Measurements from ENCODE around the gene LPP. TPM values are rescaled to one million over a fixed set of nuclear protein-coding genes. Genes with fewer than 3 reads are reported as not detected.

Gene LPP
- total and polyA plus RNA-seq, 2 donors (not counting 1 experiment from before 2014, with no cell fraction given) = 7.6 to 81.7 TPM

DNA sequence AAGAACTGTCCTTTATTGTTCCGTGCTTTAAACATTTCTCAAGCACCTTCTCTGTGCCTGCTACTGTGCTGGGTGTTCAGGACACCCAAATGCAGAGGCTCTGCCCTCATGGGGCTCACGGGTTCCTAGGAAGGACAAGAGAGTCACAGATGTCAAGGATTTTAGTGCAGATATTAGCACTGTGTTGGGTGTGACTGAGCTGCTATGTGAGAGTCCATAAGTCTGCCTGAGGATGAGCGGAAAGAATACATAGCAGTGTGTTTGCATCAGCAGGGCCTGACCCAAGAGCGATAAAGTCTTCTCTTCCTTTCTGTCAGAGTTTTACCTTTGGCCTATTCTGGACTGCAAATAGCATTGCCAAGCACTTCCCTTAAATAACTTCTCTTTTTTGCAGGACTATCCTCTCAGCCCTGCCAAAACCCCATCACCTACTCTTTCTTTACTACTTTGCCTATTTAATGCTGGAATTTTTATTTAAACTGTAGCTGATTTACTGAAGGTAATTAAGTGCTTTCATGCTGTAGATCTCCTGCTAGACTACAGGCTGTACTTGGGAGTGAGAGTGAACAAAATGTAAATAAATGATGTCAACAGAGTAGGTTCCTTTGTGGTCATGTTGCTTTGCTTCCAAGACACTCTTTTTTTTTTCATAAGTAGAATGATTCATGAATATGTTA, 558.4 kb downstream of the LPP start:
- Histone ChIP-seq H3K27ac (ENCODE audit: low read length in 2 of 2) (peak overlapping the region in 1 of 2 donors; percentile 28), H3K9ac (ENCODE audit: low read length) (peak overlapping the region; percentile 2), H3K4me1 (ENCODE audit: control insufficient read depth in 2 of 2, insufficient read depth in 2 of 2, low read length in 2 of 2) (peaks cover 9 to 11% of the 10 kb centered on the region in 2 donors), H3K36me3 (replicated peaks in 1 of 2; ENCODE audit: control extremely low read depth in 1 of 2, control insufficient read depth in 1 of 2, extremely low read depth in 1 of 2, insufficient read depth in 2 of 2, low read length in 1 of 2) (peaks cover 0 to 6% of the 10 kb centered on the region in 2 experiments), H3K27me3 (replicated peaks in 1 of 4; ENCODE audit: control extremely low read depth in 1 of 4, control insufficient read depth in 3 of 4, insufficient read depth in 4 of 4, low read length in 3 of 4) (no peaks in the 10 kb centered on the region), H3K79me2 (ENCODE audit: control insufficient read depth, insufficient read depth, low read length) (no peaks in the 10 kb centered on the region), H2AFZ (ENCODE audit: insufficient read depth, low read depth, low read length, poor library complexity, severe bottlenecking) (no peak overlapping the region), H3K4me3 (ENCODE audit: control extremely low read depth in 1 of 5, extremely low read depth in 1 of 5, insufficient read depth in 1 of 5, low read depth in 2 of 5, low read length in 4 of 5) (no peak overlapping the region), H3K4me2 (replicated peaks; ENCODE audit: low read depth, low read length, poor library complexity, severe bottlenecking) (peak overlapping the region; percentile 23), H4K20me1 (ENCODE audit: control insufficient read depth, insufficient read depth, low read length, poor library complexity, severe bottlenecking) (no peaks in the 10 kb centered on the region), H3K9me3 (ENCODE audit: control extremely low read depth in 1 of 3, control insufficient read depth in 2 of 3, insufficient read depth in 1 of 3, low read length in 2 of 3) (no peaks in the 10 kb centered on the region)
- Mint-ChIP-seq H3K4me3 (peak overlapping the region; percentile 20), H3K27me3 (no peaks in the 10 kb centered on the region), H3K27ac (peak overlapping the region; percentile 27), H3K9me3 (ENCODE audit: insufficient read depth) (no peaks in the 10 kb centered on the region), H3K4me1 (peaks cover 17% of the 10 kb centered on the region)
- TF ChIP-seq, protein P1, sequence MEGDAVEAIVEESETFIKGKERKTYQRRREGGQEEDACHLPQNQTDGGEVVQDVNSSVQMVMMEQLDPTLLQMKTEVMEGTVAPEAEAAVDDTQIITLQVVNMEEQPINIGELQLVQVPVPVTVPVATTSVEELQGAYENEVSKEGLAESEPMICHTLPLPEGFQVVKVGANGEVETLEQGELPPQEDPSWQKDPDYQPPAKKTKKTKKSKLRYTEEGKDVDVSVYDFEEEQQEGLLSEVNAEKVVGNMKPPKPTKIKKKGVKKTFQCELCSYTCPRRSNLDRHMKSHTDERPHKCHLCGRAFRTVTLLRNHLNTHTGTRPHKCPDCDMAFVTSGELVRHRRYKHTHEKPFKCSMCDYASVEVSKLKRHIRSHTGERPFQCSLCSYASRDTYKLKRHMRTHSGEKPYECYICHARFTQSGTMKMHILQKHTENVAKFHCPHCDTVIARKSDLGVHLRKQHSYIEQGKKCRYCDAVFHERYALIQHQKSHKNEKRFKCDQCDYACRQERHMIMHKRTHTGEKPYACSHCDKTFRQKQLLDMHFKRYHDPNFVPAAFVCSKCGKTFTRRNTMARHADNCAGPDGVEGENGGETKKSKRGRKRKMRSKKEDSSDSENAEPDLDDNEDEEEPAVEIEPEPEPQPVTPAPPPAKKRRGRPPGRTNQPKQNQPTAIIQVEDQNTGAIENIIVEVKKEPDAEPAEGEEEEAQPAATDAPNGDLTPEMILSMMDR (IDR thresholded peaks at IDR 0.05) = no peak
- no peak for TF ChIP-seq EZH2 (IDR thresholded peaks at IDR 0.05; ENCODE audit: borderline replicate concordance, insufficient read depth, low read depth, low read length, poor library complexity, severe bottlenecking)
- ChIA-PET CTCF (interaction anchor here (1.1 to 1.6 kb wide), 2 partner anchors 22 to 37 kb away, joined by 4 to 7 read pairs; no protein-coding TSS in a partner anchor), POLR2A (no interaction called here)
- intact Hi-C loops (cut with micrococcal nuclease) = loop anchor here (5.0 kb wide), 1 partner anchor 40 kb away; no protein-coding TSS in a partner anchor
- DNase-seq (peak; percentile 36), ATAC-seq (ENCODE audit: low read depth) (peak; percentile 43)
- 57% methylated on average over 4 of the region's 4 CpGs for WGBS (ENCODE audit: insufficient coverage)

DNA sequence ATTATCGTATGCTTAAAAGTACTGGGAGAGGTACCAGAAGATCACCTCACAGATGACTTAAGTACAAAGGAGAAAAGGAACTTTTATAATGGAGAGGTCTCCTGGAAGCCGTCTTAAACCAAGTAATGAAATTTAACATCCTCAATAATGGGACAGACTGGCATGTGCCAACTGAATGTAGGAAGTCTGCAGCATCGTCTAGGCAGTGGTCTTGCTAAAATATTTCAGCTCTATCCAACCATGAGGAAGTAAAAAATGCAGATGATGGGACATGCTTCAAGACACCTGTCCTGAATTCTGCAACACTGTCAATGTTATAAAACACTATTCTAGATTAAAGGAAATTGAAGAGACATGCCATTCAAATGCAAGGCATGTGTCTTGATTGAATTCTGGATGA, 559.0 kb downstream of the LPP start:
- no peak overlapping the region for H3K4me3 Mint-ChIP-seq
- Histone ChIP-seq H3K79me2 (ENCODE audit: control insufficient read depth, insufficient read depth, low read length) (no peaks in the 10 kb centered on the region), H3K4me2 (replicated peaks; ENCODE audit: low read depth, low read length, poor library complexity, severe bottlenecking) (no peak overlapping the region), H4K20me1 (ENCODE audit: control insufficient read depth, insufficient read depth, low read length, poor library complexity, severe bottlenecking) (no peaks in the 10 kb centered on the region), H3K9ac (ENCODE audit: low read length) (no peak overlapping the region), H3K36me3 (replicated peaks in 1 of 2; ENCODE audit: control extremely low read depth in 1 of 2, control insufficient read depth in 1 of 2, extremely low read depth in 1 of 2, insufficient read depth in 2 of 2, low read length in 1 of 2) (peaks cover 0 to 6% of the 10 kb centered on the region in 2 experiments), H3K9me3 (ENCODE audit: control extremely low read depth in 1 of 3, control insufficient read depth in 2 of 3, insufficient read depth in 1 of 3, low read length in 2 of 3) (no peaks in the 10 kb centered on the region), H3K27ac (ENCODE audit: low read length in 2 of 2) (no peak overlapping the region), H3K4me1 (ENCODE audit: control insufficient read depth in 2 of 2, insufficient read depth in 2 of 2, low read length in 2 of 2) (peaks cover 9 to 11% of the 10 kb centered on the region in 2 donors), H3K4me3 (ENCODE audit: control extremely low read depth in 1 of 5, extremely low read depth in 1 of 5, insufficient read depth in 1 of 5, low read depth in 2 of 5, low read length in 4 of 5) (no peak overlapping the region), H2AFZ (ENCODE audit: insufficient read depth, low read depth, low read length, poor library complexity, severe bottlenecking) (no peak overlapping the region), H3K27me3 (replicated peaks in 1 of 4; ENCODE audit: control extremely low read depth in 1 of 4, control insufficient read depth in 3 of 4, insufficient read depth in 4 of 4, low read length in 3 of 4) (no peaks in the 10 kb centered on the region)
- H3K4me1 Mint-ChIP-seq = peaks cover 17% of the 10 kb centered on the region
- H3K27me3 Mint-ChIP-seq = no peaks in the 10 kb centered on the region
- ATAC-seq (ENCODE audit: low read depth) (no peak), DNase-seq (no peak)
- POLR2A ChIA-PET = interaction anchor here (0.7 kb wide), 1 partner anchor 745 kb away, joined by 3 read pairs; no protein-coding TSS in a partner anchor
- intact Hi-C loops (cut with micrococcal nuclease) = loop anchor here (5.0 kb wide), 1 partner anchor 39 kb away; no protein-coding TSS in a partner anchor
- CTCF ChIA-PET = interaction anchor here (1.6 kb wide), 1 partner anchor 36 kb away, joined by 7 read pairs; no protein-coding TSS in a partner anchor
- no CpG with 5 or more reads among the region's 3 CpGs for WGBS (ENCODE audit: insufficient coverage)
- no peak overlapping the region for H3K27ac Mint-ChIP-seq
- TF ChIP-seq, protein P1 (IDR thresholded peaks at IDR 0.05) = no peak
- TF ChIP-seq EZH2 (IDR thresholded peaks at IDR 0.05; ENCODE audit: borderline replicate concordance, insufficient read depth, low read depth, low read length, poor library complexity, severe bottlenecking) = no peak
- H3K9me3 Mint-ChIP-seq (ENCODE audit: insufficient read depth) = no peaks in the 10 kb centered on the region
